Midbrain (tissue), 1 donor: ENCODE data around the gene EIF2B2.

Experiments used
- DNase-seq: peaks from one replicate; lab custom pipeline; 2025; lab: John Stamatoyannopoulos, UW

EIF2B2 gene

GRCh38 chr14:75002392-75003249 lies at the start of gene EIF2B2:
Gene EIF2B2 (plus strand): TSS chr14:75002921. CDS start chr14:75002991, 70 bp downstream.
- DNase-seq, result peak; percentile 98

- no peak for DNase-seq
Measured at GRCh38 chr14:74953686-74954085, 49.0 kb upstream of the EIF2B2 start.

GRCh38 chr14:74954232-74954946 lies 48.3 kb upstream of the EIF2B2 start:
- DNase-seq, result no peak

- no peak for DNase-seq
Measured at GRCh38 chr14:74954947-74955228, 47.8 kb upstream of the EIF2B2 start.

- DNase-seq, result peak; percentile 44
Measured at GRCh38 chr14:74955229-74956026, 47.3 kb upstream of the EIF2B2 start, which contains the start of gene PGF. Gene PGF (minus strand): TSS chr14:74955597. CDS start chr14:74955242, 355 bp downstream.

GRCh38 chr14:74956027-74956279 lies 46.8 kb upstream of the EIF2B2 start:
- DNase-seq, result no peak

GRCh38 chr14:74956280-74957072 lies 46.2 kb upstream of the EIF2B2 start:
- no peak for DNase-seq

GRCh38 chr14:74959596-74960180 lies 43.0 kb upstream of the EIF2B2 start:
- DNase-seq, result no peak

GRCh38 chr14:74960736-74961135 lies 42.0 kb upstream of the EIF2B2 start:
- DNase-seq, result no peak

GRCh38 chr14:74961238-74961911 lies 41.3 kb upstream of the EIF2B2 start:
- no peak for DNase-seq

GRCh38 chr14:74962046-74962445 lies 40.7 kb upstream of the EIF2B2 start:
- no peak for DNase-seq

GRCh38 chr14:74962493-74962892 lies 40.2 kb upstream of the EIF2B2 start:
- no peak for DNase-seq

- DNase-seq, result no peak
Measured at GRCh38 chr14:74963178-74963704, 39.5 kb upstream of the EIF2B2 start.

GRCh38 chr14:74963705-74964271 lies 38.9 kb upstream of the EIF2B2 start:
- no peak for DNase-seq

GRCh38 chr14:74964787-74965485 lies 37.8 kb upstream of the EIF2B2 start:
- DNase-seq, result no peak

- no peak for DNase-seq
Measured at GRCh38 chr14:74965486-74966153, 37.1 kb upstream of the EIF2B2 start.

- no peak for DNase-seq
Measured at GRCh38 chr14:74968811-74969210, 33.9 kb upstream of the EIF2B2 start.

- DNase-seq, result no peak
Measured at GRCh38 chr14:74973003-74973653, 29.6 kb upstream of the EIF2B2 start.

GRCh38 chr14:74973905-74974363 lies 28.8 kb upstream of the EIF2B2 start:
- no peak for DNase-seq
